Mononuclear cell (primary cell): Measurements from ENCODE around the gene SOWAHC. TPM values are rescaled to one million over a fixed set of nuclear protein-coding genes. Genes with fewer than 3 reads are reported as not detected.
"Not testable (repeated sequence)": the region's sequence is repeated elsewhere in the genome, so short reads cannot be mapped to it uniquely, and the experiment has no call there.

Experiments
- H3K27me3 ChIP-seq: 2 replicates; pipeline ENCODE4 v1.6.0; 2011; ENCODE audit warnings: low read length, control low read depth; ENCODE audit not compliant: insufficient read depth
- H3K4me1 ChIP-seq: 2 replicates; pipeline ENCODE4 v1.5.1; 2011; ENCODE audit warnings: mild to moderate bottlenecking, low read length, control low read depth; ENCODE audit not compliant: insufficient read depth
- H3K4me3 ChIP-seq: 2 replicates; pipeline ENCODE4 v1.5.1; 2011; ENCODE audit warnings: mild to moderate bottlenecking, low read length, moderate library complexity
- H3K9me3 ChIP-seq: 2 replicates; pipeline ENCODE4 v1.5.1; 2011; ENCODE audit warnings: low read depth, mild to moderate bottlenecking, control low read depth, low read length
- total RNA-seq: library from RNA; depleted of rRNA; stranded (reverse); fragments of >200 nt; gene quantifications from one replicate; pipeline ENCODE4 v1.2.3, GENCODE V29; 2012

Gene SOWAHC
- total RNA-seq = 2.3 TPM

GRCh38 chr2:109613922-109614714 lies at the start of gene SOWAHC, which contains the start of gene SEPTIN10:
Gene SOWAHC (plus strand): TSS chr2:109614364. CDS start chr2:109614490, 126 bp downstream.
Gene SEPTIN10 (minus strand): TSS chr2:109613966. CDS start chr2:109613827, 139 bp downstream.
- Histone ChIP-seq H3K27me3 (peaks cover 85% of the 10 kb centered on the region), H3K4me3 (peak within 1 kb of the TSS; percentile 38), H3K9me3 (no peaks in the 10 kb centered on the region), H3K4me1 (peaks cover 28% of the 10 kb centered on the region)

- no peaks in the 10 kb centered on the region for H3K4me1 ChIP-seq
- no peaks in the 10 kb centered on the region for H3K9me3 ChIP-seq
- no peak overlapping the region for H3K4me3 ChIP-seq
- no peaks in the 10 kb centered on the region for H3K27me3 ChIP-seq
These were observed 38.8 kb upstream of the SOWAHC start for GRCh38 chr2:109575373-109575772.

GRCh38 chr2:109577630-109578029 lies 36.5 kb upstream of the SOWAHC start:
- H3K4me3 ChIP-seq, H3K9me3 ChIP-seq, H3K4me1 ChIP-seq, H3K27me3 ChIP-seq: not testable (repeated sequence)

- H3K4me3 ChIP-seq = no peak overlapping the region
- H3K9me3 ChIP-seq = no peaks in the 10 kb centered on the region
- no peaks in the 10 kb centered on the region for H3K4me1 ChIP-seq
- peaks cover 5% of the 10 kb centered on the region for H3K27me3 ChIP-seq
These were observed 31.0 kb upstream of the SOWAHC start for GRCh38 chr2:109582928-109583895.

GRCh38 chr2:109586687-109587086 lies 27.5 kb upstream of the SOWAHC start:
- H3K9me3 ChIP-seq = no peaks in the 10 kb centered on the region
- peaks cover 5% of the 10 kb centered on the region for H3K27me3 ChIP-seq
- H3K4me3 ChIP-seq = no peak overlapping the region
- no peaks in the 10 kb centered on the region for H3K4me1 ChIP-seq

- Histone ChIP-seq H3K27me3 (no peaks in the 10 kb centered on the region), H3K4me3 (no peak overlapping the region), H3K4me1 (no peaks in the 10 kb centered on the region), H3K9me3 (no peaks in the 10 kb centered on the region)
These were observed 23.0 kb upstream of the SOWAHC start for GRCh38 chr2:109591206-109591605.

GRCh38 chr2:109592905-109593304 lies 21.3 kb upstream of the SOWAHC start:
- Histone ChIP-seq H3K27me3 (no peaks in the 10 kb centered on the region), H3K4me1 (no peaks in the 10 kb centered on the region), H3K9me3 (no peaks in the 10 kb centered on the region), H3K4me3 (no peak overlapping the region)

GRCh38 chr2:109594246-109594885 lies 19.8 kb upstream of the SOWAHC start:
- H3K4me3 ChIP-seq = no peak overlapping the region
- no peaks in the 10 kb centered on the region for H3K4me1 ChIP-seq
- H3K9me3 ChIP-seq = no peaks in the 10 kb centered on the region
- no peaks in the 10 kb centered on the region for H3K27me3 ChIP-seq

- peaks cover 2% of the 10 kb centered on the region for H3K27me3 ChIP-seq
- H3K4me1 ChIP-seq = no peaks in the 10 kb centered on the region
- no peaks in the 10 kb centered on the region for H3K9me3 ChIP-seq
- no peak overlapping the region for H3K4me3 ChIP-seq
These were observed 18.5 kb upstream of the SOWAHC start for GRCh38 chr2:109595644-109596043.

GRCh38 chr2:109597283-109597682 lies 16.9 kb upstream of the SOWAHC start:
- Histone ChIP-seq H3K9me3 (no peaks in the 10 kb centered on the region), H3K27me3 (peaks cover 3% of the 10 kb centered on the region), H3K4me3 (no peak overlapping the region), H3K4me1 (no peaks in the 10 kb centered on the region)

- H3K4me1 ChIP-seq = no peaks in the 10 kb centered on the region
- H3K4me3 ChIP-seq = no peak overlapping the region
- H3K27me3 ChIP-seq = peaks cover 8% of the 10 kb centered on the region
- no peaks in the 10 kb centered on the region for H3K9me3 ChIP-seq
These were observed 12.4 kb upstream of the SOWAHC start for GRCh38 chr2:109601783-109602182.

GRCh38 chr2:109602617-109603188 lies 11.5 kb upstream of the SOWAHC start:
- Histone ChIP-seq H3K4me1 (no peaks in the 10 kb centered on the region), H3K4me3 (no peak overlapping the region), H3K9me3 (no peaks in the 10 kb centered on the region), H3K27me3 (peaks cover 17% of the 10 kb centered on the region)

GRCh38 chr2:109604597-109604996 lies 9.6 kb upstream of the SOWAHC start:
- Histone ChIP-seq H3K4me1 (no peaks in the 10 kb centered on the region), H3K9me3 (no peaks in the 10 kb centered on the region), H3K4me3 (no peak overlapping the region)

GRCh38 chr2:109607766-109608165 lies 6.4 kb upstream of the SOWAHC start:
- no peaks in the 10 kb centered on the region for H3K9me3 ChIP-seq
- H3K4me1 ChIP-seq = peaks cover 2% of the 10 kb centered on the region
- peaks cover 64% of the 10 kb centered on the region for H3K27me3 ChIP-seq
- H3K4me3 ChIP-seq = no peak overlapping the region

More at GRCh38 chr2:109604597-109604996, 9.6 kb upstream of the SOWAHC start:
- H3K27me3 ChIP-seq = peaks cover 36% of the 10 kb centered on the region
